PFSK-1 (cell line): Measurements from ENCODE around the gene LTBP1.

Experiments used
- FOXP2 ChIP-seq: optimal IDR thresholded peaks from 2 replicates; pipeline ENCODE3; 2011; ENCODE audit warnings: borderline replicate concordance, control low read depth, inconsistent platforms; ENCODE audit not compliant: insufficient read depth; ENCODE audit errors: extremely low read length, extremely low read depth
- POLR2AphosphoS5 ChIP-seq: IDR thresholded peaks from 2 replicates; pipeline ENCODE4 v1.6.1; 2012; ENCODE audit warnings: low read depth, mild to moderate bottlenecking, control low read depth, low read length, moderate library complexity
- REST ChIP-seq, 2 experiments: IDR thresholded peaks; 2 replicates each; pipeline versions ENCODE4 v1.6.1 to v1.8.0; 2011 to 2012; ENCODE audit warnings: low read depth in 2 of 2, low read length in 2 of 2, control low read depth in 1 of 2, inconsistent platforms in 1 of 2, mild to moderate bottlenecking in 1 of 2, moderate library complexity in 1 of 2; ENCODE audit not compliant: insufficient read depth in 1 of 2
- SIN3A ChIP-seq: IDR thresholded peaks from 2 replicates; pipeline ENCODE4 v1.6.1; 2012; ENCODE audit warnings: mild to moderate bottlenecking, low read length, moderate library complexity, borderline replicate concordance; ENCODE audit not compliant: insufficient read depth
- TAF1 ChIP-seq: IDR thresholded peaks from 2 replicates; pipeline ENCODE4 v1.6.1; 2012; ENCODE audit warnings: low read length, control low read depth, borderline replicate concordance; ENCODE audit not compliant: insufficient read depth

The LTBP1 gene

GRCh38 chr2:33077844-33078243, 131.1 kb downstream of the LTBP1 start:
- no peak for TF ChIP-seq REST (IDR thresholded peaks at IDR 0.05; ENCODE audit: insufficient read depth in 1 of 2, low read depth in 2 of 2, low read length in 2 of 2)
- no peak for TF ChIP-seq TAF1
- no peak for TF ChIP-seq FOXP2
- no peak for TF ChIP-seq POLR2AphosphoS5
- TF ChIP-seq SIN3A = no peak

GRCh38 chr2:33081691-33082090, 134.9 kb downstream of the LTBP1 start:
- no peak for TF ChIP-seq TAF1
- TF ChIP-seq POLR2AphosphoS5 = no peak
- no peak for TF ChIP-seq SIN3A
- TF ChIP-seq REST (IDR thresholded peaks at IDR 0.05; ENCODE audit: insufficient read depth in 1 of 2, low read depth in 2 of 2, low read length in 2 of 2) = no peak
- TF ChIP-seq FOXP2 = no peak

- TF ChIP-seq TAF1 = no peak
- TF ChIP-seq REST (IDR thresholded peaks at IDR 0.05; ENCODE audit: insufficient read depth in 1 of 2, low read depth in 2 of 2, low read length in 2 of 2) = no peak
- no peak for TF ChIP-seq POLR2AphosphoS5
- no peak for TF ChIP-seq FOXP2
- no peak for TF ChIP-seq SIN3A
Measured at GRCh38 chr2:33083699-33084387, 137.1 kb downstream of the LTBP1 start.

GRCh38 chr2:33084433-33084832, 137.7 kb downstream of the LTBP1 start:
- no peak for TF ChIP-seq POLR2AphosphoS5
- TF ChIP-seq SIN3A = no peak
- no peak for TF ChIP-seq REST (IDR thresholded peaks at IDR 0.05; ENCODE audit: insufficient read depth in 1 of 2, low read depth in 2 of 2, low read length in 2 of 2)
- TF ChIP-seq TAF1 = no peak
- no peak for TF ChIP-seq FOXP2

- TF ChIP-seq REST (IDR thresholded peaks at IDR 0.05; ENCODE audit: insufficient read depth in 1 of 2, low read depth in 2 of 2, low read length in 2 of 2) = no peak
- no peak for TF ChIP-seq FOXP2
- no peak for TF ChIP-seq POLR2AphosphoS5
- no peak for TF ChIP-seq TAF1
- TF ChIP-seq SIN3A = no peak
Measured at GRCh38 chr2:33085646-33086045, 138.9 kb downstream of the LTBP1 start.
